Posterior cingulate gyrus (tissue), 11 donors: ENCODE results near the gene MAP4K1.
A peak's percentile ranks its signal among the peaks of the same experiment; 100 is the strongest.
"Not testable (repeated sequence)": the region's sequence is repeated elsewhere in the genome, so short reads cannot be mapped to it uniquely, and the experiment has no call there.

Experiments used
- DNase-seq, 10 donors: peaks; one replicate each; pipeline versions ENCODE4 v3.0.0 to v3.0.0-alpha.2; 2020 to 2021; ENCODE audit warnings: mixed read lengths in 3 of 10
- intact Hi-C: fragments of 100-400 bp; cut with DNase I; formaldehyde crosslinking; loops from one replicate; pipeline ENCODE4 v1.15.1; 2023

MAP4K1 gene

GRCh38 chr19:38588041-38588440 lies 29.7 kb downstream of the MAP4K1 start:
- intact Hi-C loops, result no loop called here
- no peak for DNase-seq

- no peak for DNase-seq
Measured at GRCh38 chr19:38587562-38587961, 30.2 kb downstream of the MAP4K1 start.

GRCh38 chr19:38583985-38584305 lies 33.8 kb downstream of the MAP4K1 start:
- intact Hi-C loops, result no loop called here
- no peak for DNase-seq

More at GRCh38 chr19:38587562-38587961, 30.2 kb downstream of the MAP4K1 start:
- intact Hi-C loops, result no loop called here

- no peak for DNase-seq
- intact Hi-C loops, result no loop called here
Measured at GRCh38 chr19:38583219-38583984, 34.4 kb downstream of the MAP4K1 start.

GRCh38 chr19:38580080-38580479 lies 37.7 kb downstream of the MAP4K1 start:
- no peak for DNase-seq
- intact Hi-C loops, result no loop called here

- DNase-seq, intact Hi-C loops: not testable (repeated sequence)
Measured at GRCh38 chr19:38579304-38579703, 38.4 kb downstream of the MAP4K1 start.

GRCh38 chr19:38577826-38578225 lies 39.9 kb downstream of the MAP4K1 start:
- intact Hi-C loops, result no loop called here
- no peak for DNase-seq

GRCh38 chr19:38571682-38572081 lies 46.1 kb downstream of the MAP4K1 start:
- DNase-seq, result no peak
- intact Hi-C loops, result no loop called here

- intact Hi-C loops, result no loop called here
- DNase-seq, result no peak
Measured at GRCh38 chr19:38569368-38569983, 48.3 kb downstream of the MAP4K1 start.

GRCh38 chr19:38565691-38566105 lies 52.1 kb downstream of the MAP4K1 start:
- intact Hi-C loops, result no loop called here
- DNase-seq, result no peak

- no peak for DNase-seq
- intact Hi-C loops, result no loop called here
Measured at GRCh38 chr19:38564981-38565690, 52.6 kb downstream of the MAP4K1 start.

GRCh38 chr19:38563475-38563874 lies 54.3 kb downstream of the MAP4K1 start:
- intact Hi-C loops, result no loop called here
- no peak for DNase-seq

GRCh38 chr19:38562096-38562495 lies 55.7 kb downstream of the MAP4K1 start:
- DNase-seq, result peak in 1 of 10 donors; percentile 19
- intact Hi-C loops, result no loop called here

GRCh38 chr19:38561658-38562057 lies 56.1 kb downstream of the MAP4K1 start:
- DNase-seq, result peak in 1 of 10 donors; percentile 54
- intact Hi-C loops, result no loop called here

GRCh38 chr19:38561053-38561606 lies 56.6 kb downstream of the MAP4K1 start:
- intact Hi-C loops, result no loop called here

GRCh38 chr19:38559428-38560401 lies 58.0 kb downstream of the MAP4K1 start:
- intact Hi-C loops, result no loop called here
- DNase-seq, result peak in 1 of 10 donors; percentile 18

More at GRCh38 chr19:38561053-38561606, 56.6 kb downstream of the MAP4K1 start:
- peak in 1 of 10 donors; percentile 69 for DNase-seq

- intact Hi-C loops, result not testable (repeated sequence)
- peak in 2 of 10 donors; percentile 13 to 40 for DNase-seq
Measured at GRCh38 chr19:38558933-38559332, 58.8 kb downstream of the MAP4K1 start.

GRCh38 chr19:38557205-38557799 lies 60.5 kb downstream of the MAP4K1 start:
- intact Hi-C loops, result no loop called here
- peak in 1 of 10 donors; percentile 6 for DNase-seq

GRCh38 chr19:38556521-38557174 lies 61.1 kb downstream of the MAP4K1 start:
- intact Hi-C loops, result no loop called here
- DNase-seq, result peak in 1 of 10 donors; percentile 11
